Breast epithelium (tissue), 4 donors: ENCODE results near the gene NCAPD3. TPM values are rescaled to one million over a fixed set of nuclear protein-coding genes. Genes with fewer than 3 reads are reported as not detected.

ENCODE experiments used
- DNase-seq, 2 donors: peaks; one replicate each; pipeline ENCODE4 v3.0.0-alpha.2; 2019; ENCODE audit warnings: low spot score in 2 of 2
- H3K27ac ChIP-seq, 2 donors: fragments of 200-600 bp; sonication (generic) in 1 of 2; one replicate each; pipeline ENCODE4 v1.5.1; 2016 to 2019; ENCODE audit warnings: mild to moderate bottlenecking in 1 of 2
- H3K27me3 ChIP-seq, 2 donors: fragments of 200-600 bp; sonication (generic) in 1 of 2; one replicate each; pipeline versions ENCODE4 v1.5.1 to v1.6.0; 2017 to 2019; ENCODE audit warnings: control low read depth in 1 of 2, mild to moderate bottlenecking in 1 of 2
- H3K36me3 ChIP-seq: fragments of 200-600 bp; one replicate; pipeline ENCODE4 v1.5.1; 2019
- H3K4me1 ChIP-seq, 2 donors: fragments of 200-600 bp; sonication (generic); one replicate each; pipeline ENCODE4 v1.5.1; 2016 to 2019; ENCODE audit warnings: control low read depth in 1 of 2
- H3K4me3 ChIP-seq, 3 donors: fragments of 200-600 bp; sonication (generic); 1 replicate in 2 of 3; 2 replicates in 1 of 3; pipeline ENCODE4 v1.5.1; 2016 to 2019; ENCODE audit warnings: mild to moderate bottlenecking in 3 of 3, moderate library complexity in 2 of 3
- H3K9me3 ChIP-seq, 2 donors: fragments of 200-600 bp; sonication (generic) in 1 of 2; one replicate each; pipeline ENCODE4 v1.5.1; 2016 to 2019; ENCODE audit warnings: control low read depth in 1 of 2
- CTCF ChIP-seq, 3 donors: fragments of 450-650 bp; IDR thresholded peaks; one replicate each; pipeline ENCODE4 v1.5.1; 2016 to 2017; ENCODE audit warnings: antibody characterized with exemption in 3 of 3, mild to moderate bottlenecking in 3 of 3, moderate library complexity in 3 of 3
- POLR2A ChIP-seq: fragments of 450-650 bp; IDR thresholded peaks from one replicate; pipeline ENCODE4 v1.6.1; 2016; ENCODE audit warnings: antibody characterized with exemption, mild to moderate bottlenecking, moderate library complexity
- POLR2AphosphoS5 ChIP-seq, 3 donors: sonication (generic); formaldehyde crosslinking; IDR thresholded peaks; one replicate each; pipeline ENCODE4 v1.6.1; 2017; ENCODE audit warnings: antibody characterized with exemption in 3 of 3
- intact Hi-C: fragments of 100-400 bp; cut with DNase I; formaldehyde crosslinking; loops from one replicate; pipeline ENCODE4 v1.15.1; 2023; ENCODE audit warnings: low total_unique reads
- total RNA-seq, 3 donors: library from RNA; depleted of rRNA; stranded (reverse); fragments of >200 nt; gene quantifications; one replicate each; pipeline ENCODE4 v1.1.0, GENCODE V29; 2016

NCAPD3 gene
- total RNA-seq, 3 donors from 2014 or later, result 12.0 to 16.5 (median 12.1) TPM

DNA sequence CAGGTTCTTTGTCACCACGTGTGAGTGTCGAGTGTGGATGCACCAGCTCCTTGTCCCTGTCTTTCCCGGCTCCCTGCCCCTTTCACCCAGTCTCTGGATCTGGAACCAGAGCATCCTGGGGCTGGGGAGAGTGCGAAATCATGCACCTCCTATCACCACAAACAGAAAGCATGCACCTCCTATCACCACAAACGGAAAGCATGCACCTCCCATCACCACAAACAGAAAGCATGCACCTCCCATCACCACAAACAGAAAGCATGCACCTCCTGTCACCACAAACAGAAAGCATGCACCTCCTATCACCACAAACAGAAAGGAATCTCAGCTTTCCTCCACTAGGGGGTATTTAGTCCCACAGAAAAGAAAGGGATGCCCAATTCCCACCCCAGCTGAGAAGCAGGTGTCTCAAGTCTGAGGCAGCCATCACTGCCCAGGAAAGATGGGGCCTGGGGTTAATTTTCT, 46.5 kb upstream of the NCAPD3 start:
- intact Hi-C loops, result no loop called here
- DNase-seq, result no peak
- Histone ChIP-seq H3K27me3 (peaks cover 0 to 38% of the 10 kb centered on the region in 2 donors), H3K9me3 (no peaks in the 10 kb centered on the region), H3K36me3 (no peaks in the 10 kb centered on the region), H3K27ac (no peak overlapping the region), H3K4me1 (no peaks in the 10 kb centered on the region), H3K4me3 (no peak overlapping the region)
- no peak for TF ChIP-seq POLR2AphosphoS5 (IDR thresholded peaks at IDR 0.05)
- TF ChIP-seq POLR2A, result no peak
- TF ChIP-seq CTCF (IDR thresholded peaks at IDR 0.05), result no peak

- no peak for DNase-seq
- Histone ChIP-seq H3K27ac (no peak overlapping the region), H3K9me3 (no peaks in the 10 kb centered on the region), H3K4me3 (no peak overlapping the region), H3K4me1 (no peaks in the 10 kb centered on the region), H3K27me3 (peaks cover 0 to 17% of the 10 kb centered on the region in 2 donors), H3K36me3 (no peaks in the 10 kb centered on the region)
- TF ChIP-seq CTCF (IDR thresholded peaks at IDR 0.05) (no peak), POLR2AphosphoS5 (IDR thresholded peaks at IDR 0.05) (no peak), POLR2A (no peak)
- intact Hi-C loops, result no loop called here
These were observed 44.2 kb upstream of the NCAPD3 start for GRCh38 chr11:134267966-134268365.

GRCh38 chr11:134267461-134267860, 43.7 kb upstream of the NCAPD3 start:
- no peaks in the 10 kb centered on the region for H3K9me3 ChIP-seq
- no peak for DNase-seq
- H3K4me3 ChIP-seq, result no peak overlapping the region
- H3K4me1 ChIP-seq, result no peaks in the 10 kb centered on the region
- intact Hi-C loops, result no loop called here
- TF ChIP-seq POLR2AphosphoS5 (IDR thresholded peaks at IDR 0.05) (no peak), CTCF (IDR thresholded peaks at IDR 0.05) (no peak), POLR2A (no peak)
- H3K36me3 ChIP-seq, result no peaks in the 10 kb centered on the region
- H3K27ac ChIP-seq, result peak overlapping the region; percentile 6 to 58
- peaks cover 0 to 12% of the 10 kb centered on the region in 2 donors for H3K27me3 ChIP-seq

DNA sequence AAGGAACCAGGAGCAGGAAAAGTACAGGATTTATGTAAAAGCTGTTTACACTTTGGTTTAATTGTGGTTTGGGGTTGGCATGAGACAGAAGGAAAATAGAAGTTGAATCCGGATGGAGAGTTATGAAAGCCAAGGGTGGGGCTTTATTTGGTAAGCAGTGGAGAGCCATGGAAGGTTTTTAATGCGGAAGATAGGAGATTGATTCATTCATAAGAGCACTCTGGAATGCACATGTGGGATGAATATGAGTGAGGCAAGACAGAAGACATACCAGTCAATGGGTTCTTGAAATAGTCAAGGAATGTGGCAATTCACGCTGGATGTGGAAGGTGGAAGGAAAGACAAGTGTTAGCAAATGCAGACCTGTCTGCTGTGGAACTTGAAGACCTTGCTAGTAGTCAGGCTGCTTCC, 43.1 kb upstream of the NCAPD3 start:
- peak in 1 of 2 donors; percentile 54 for DNase-seq
- Histone ChIP-seq H3K4me1 (no peaks in the 10 kb centered on the region), H3K27ac (peak overlapping the region; percentile 26 to 58), H3K36me3 (no peaks in the 10 kb centered on the region), H3K4me3 (no peak overlapping the region), H3K27me3 (peaks cover 0 to 6% of the 10 kb centered on the region in 2 donors), H3K9me3 (no peaks in the 10 kb centered on the region)
- TF ChIP-seq CTCF (IDR thresholded peaks at IDR 0.05) (no peak), POLR2AphosphoS5 (IDR thresholded peaks at IDR 0.05) (peak in 1 of 3 donors; percentile 27)
- intact Hi-C loops, result no loop called here

DNA sequence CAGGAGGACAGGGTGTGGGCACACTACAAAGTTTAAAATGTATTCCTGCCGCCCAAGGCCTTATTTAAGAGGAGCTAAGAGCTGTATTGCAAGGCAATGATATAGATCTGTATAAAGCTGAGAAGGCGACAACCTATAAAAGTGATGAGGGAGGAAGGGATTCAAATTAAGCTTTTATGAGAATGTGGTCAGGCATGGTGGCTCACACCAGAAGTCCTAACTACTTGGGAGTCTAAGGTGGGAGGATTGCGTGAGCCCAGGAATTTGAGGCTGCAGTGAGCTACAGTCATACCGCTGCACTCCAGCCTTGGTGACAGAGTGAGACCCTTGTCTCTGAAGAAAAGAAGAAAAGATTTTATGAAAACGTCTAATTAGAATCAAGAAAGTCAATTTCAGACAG, 42.7 kb upstream of the NCAPD3 start:
- Histone ChIP-seq H3K4me3 (no peak overlapping the region), H3K36me3 (no peaks in the 10 kb centered on the region), H3K27me3 (peaks cover 0 to 2% of the 10 kb centered on the region in 2 donors), H3K27ac (peak overlapping the region; percentile 26 to 58), H3K4me1 (no peaks in the 10 kb centered on the region), H3K9me3 (no peaks in the 10 kb centered on the region)
- no peak for TF ChIP-seq CTCF (IDR thresholded peaks at IDR 0.05)
- no peak for TF ChIP-seq POLR2A
- TF ChIP-seq POLR2AphosphoS5 (IDR thresholded peaks at IDR 0.05), result no peak
- DNase-seq, result no peak
- intact Hi-C loops, result no loop called here
